HG03378 (cell line): ENCODE data around the gene FRMD3.
A peak's percentile ranks its signal among the peaks of the same experiment; 100 is the strongest.

Experiments used
- ATAC-seq: cut with Tn5 transposase; IDR thresholded peaks from one replicate; pipeline ENCODE4 v1.9.1; 2021; ENCODE audit warnings: mild to moderate bottlenecking, moderate library complexity; ENCODE audit not compliant: unreplicated experiment

FRMD3 gene

GRCh38 chr9:83290692-83291091 lies 247.5 kb downstream of the FRMD3 start:
- ATAC-seq = no peak

- ATAC-seq = no peak
These were observed 251.2 kb downstream of the FRMD3 start for GRCh38 chr9:83287021-83287420.

- ATAC-seq = no peak
These were observed 252.6 kb downstream of the FRMD3 start for GRCh38 chr9:83285445-83286225.

- ATAC-seq = no peak
These were observed 253.5 kb downstream of the FRMD3 start for GRCh38 chr9:83284746-83285145.

GRCh38 chr9:83283528-83283927 lies 254.7 kb downstream of the FRMD3 start:
- no peak for ATAC-seq

- ATAC-seq = no peak
These were observed 256.6 kb downstream of the FRMD3 start for GRCh38 chr9:83281306-83282255.

GRCh38 chr9:83280790-83281189 lies 257.4 kb downstream of the FRMD3 start:
- no peak for ATAC-seq

- no peak for ATAC-seq
These were observed 257.9 kb downstream of the FRMD3 start for GRCh38 chr9:83280268-83280667.

GRCh38 chr9:83274787-83275186 lies 263.4 kb downstream of the FRMD3 start:
- ATAC-seq = no peak

- ATAC-seq = no peak
These were observed 266.5 kb downstream of the FRMD3 start for GRCh38 chr9:83271665-83272071.

- no peak for ATAC-seq
These were observed 268.1 kb downstream of the FRMD3 start for GRCh38 chr9:83270116-83270515.

GRCh38 chr9:83267741-83268140 lies 270.5 kb downstream of the FRMD3 start:
- ATAC-seq = no peak

GRCh38 chr9:83266666-83267496 lies 271.3 kb downstream of the FRMD3 start:
- no peak for ATAC-seq

GRCh38 chr9:83266331-83266665 lies 271.9 kb downstream of the FRMD3 start:
- no peak for ATAC-seq

- ATAC-seq = no peak
These were observed 273.9 kb downstream of the FRMD3 start for GRCh38 chr9:83264315-83264714.

- ATAC-seq = no peak
These were observed 278.6 kb downstream of the FRMD3 start for GRCh38 chr9:83259558-83259957.

- ATAC-seq = no peak
These were observed 280.0 kb downstream of the FRMD3 start for GRCh38 chr9:83257937-83258891.

- peak; percentile 91 for ATAC-seq
These were observed 290.5 kb downstream of the FRMD3 start for GRCh38 chr9:83247732-83248131.

- no peak for ATAC-seq
These were observed 292.1 kb downstream of the FRMD3 start for GRCh38 chr9:83245979-83246659.
